GOT3 (cell line): ENCODE measurements around the gene TAF1D.
"Not testable (repeated sequence)": the region's sequence is repeated elsewhere in the genome, so short reads cannot be mapped to it uniquely, and the experiment has no call there.

Experiments used
- DNase-seq: peaks from one replicate; lab custom pipeline; 2025; ENCODE audit warnings: mixed read lengths; lab: John Stamatoyannopoulos, UW

Gene TAF1D

GRCh38 chr11:93741094-93741881, at the start of gene TAF1D, which contains the start of gene C11orf54:
TSS of gene TAF1D (minus strand) at chr11:93741495. CDS start at chr11:93739304, 2,191 bp downstream.
TSS of gene C11orf54 (plus strand) at chr11:93741672. CDS start at chr11:93747394, 5,722 bp downstream.
- peak; percentile 75 for DNase-seq

GRCh38 chr11:93784935-93785360, 43.7 kb upstream of the TAF1D start:
- no peak for DNase-seq

GRCh38 chr11:93784145-93784934, 43.0 kb upstream of the TAF1D start, which contains the start of gene MED17:
TSS of gene MED17 (plus strand) at chr11:93784282. CDS start at chr11:93784514, 232 bp downstream.
- DNase-seq, result peak; percentile 57

- no peak for DNase-seq
Observed at GRCh38 chr11:93783765-93784144, 42.5 kb upstream of the TAF1D start.

- no peak for DNase-seq
Observed at GRCh38 chr11:93783362-93783761, 42.1 kb upstream of the TAF1D start.

GRCh38 chr11:93775289-93775688, 34.0 kb upstream of the TAF1D start:
- DNase-seq, result no peak

GRCh38 chr11:93774560-93774959, 33.3 kb upstream of the TAF1D start:
- not testable (repeated sequence) for DNase-seq

GRCh38 chr11:93773601-93774200, 32.4 kb upstream of the TAF1D start:
- DNase-seq, result no peak

- no peak for DNase-seq
Observed at GRCh38 chr11:93773045-93773477, 31.8 kb upstream of the TAF1D start.

GRCh38 chr11:93772123-93772522, 30.8 kb upstream of the TAF1D start:
- no peak for DNase-seq

GRCh38 chr11:93770160-93770559, 28.9 kb upstream of the TAF1D start:
- DNase-seq, result no peak

GRCh38 chr11:93767018-93767417, 25.7 kb upstream of the TAF1D start:
- DNase-seq, result no peak

- DNase-seq, result no peak
Observed at GRCh38 chr11:93766504-93766903, 25.2 kb upstream of the TAF1D start.

GRCh38 chr11:93765551-93765950, 24.3 kb upstream of the TAF1D start:
- DNase-seq, result no peak

GRCh38 chr11:93761910-93762309, 20.6 kb upstream of the TAF1D start:
- DNase-seq, result no peak

GRCh38 chr11:93759123-93759522, 17.8 kb upstream of the TAF1D start:
- DNase-seq, result not testable (repeated sequence)

GRCh38 chr11:93757924-93758865, 16.9 kb upstream of the TAF1D start:
- no peak for DNase-seq

- no peak for DNase-seq
Observed at GRCh38 chr11:93757301-93757700, 16.0 kb upstream of the TAF1D start.

GRCh38 chr11:93756748-93757147, 15.5 kb upstream of the TAF1D start:
- DNase-seq, result no peak

GRCh38 chr11:93753241-93753640, 11.9 kb upstream of the TAF1D start:
- no peak for DNase-seq

GRCh38 chr11:93751001-93751400, 9.7 kb upstream of the TAF1D start:
- no peak for DNase-seq
